ENCODE measurements around the gene SPO11. TPM values are rescaled to one million over a fixed set of nuclear protein-coding genes. Genes with fewer than 3 reads are reported as not detected.

SPO11 gene
- polyA plus RNA-seq, 1 donor from 2014 or later: not detected

DNA sequence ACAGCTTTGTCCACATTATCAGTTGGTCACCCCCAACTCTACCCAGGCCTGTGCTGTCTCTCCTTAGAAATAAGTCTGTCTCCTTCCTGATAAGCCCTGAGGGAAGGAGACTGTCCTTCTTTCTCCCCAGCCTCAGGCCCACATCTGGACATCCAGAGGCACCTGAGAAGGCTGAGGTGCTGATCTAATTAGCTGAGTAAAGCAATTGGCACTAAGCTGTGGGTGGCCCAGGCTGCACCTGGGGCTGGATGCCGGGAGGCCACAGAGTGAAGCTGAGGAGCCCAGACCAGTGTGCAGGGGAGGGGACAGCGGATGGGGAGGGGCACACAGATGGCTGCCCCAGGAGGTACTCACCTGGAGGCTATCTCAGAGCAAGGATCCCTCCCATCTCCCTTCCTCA lies 37.0 kb upstream of the SPO11 start:
- Histone ChIP-seq H3K79me2 (replicated peaks; ENCODE audit: insufficient read depth, low read length) (no peaks in the 10 kb centered on the region), H3K36me3 (ENCODE audit: insufficient read depth, low read length) (no peaks in the 10 kb centered on the region), H3K4me3 (ENCODE audit: low read length) (no peak overlapping the region), H3K27ac (ENCODE audit: low read length) (no peak overlapping the region), H3K27me3 (ENCODE audit: insufficient read depth, low read depth, low read length) (no peaks in the 10 kb centered on the region), H2AFZ (ENCODE audit: low read depth, low read length) (no peak overlapping the region), H4K20me1 (ENCODE audit: insufficient read depth) (no peaks in the 10 kb centered on the region), H3K9me2 (ENCODE audit: insufficient read depth, low read length) (no peaks in the 10 kb centered on the region), H3K9me3 (ENCODE audit: low read length) (no peaks in the 10 kb centered on the region), H3K9ac (ENCODE audit: low read length) (no peak overlapping the region), H3F3A (ENCODE audit: insufficient read depth, low read length, poor library complexity, severe bottlenecking) (no peaks in the 10 kb centered on the region), H3K4me2 (ENCODE audit: low read length) (no peak overlapping the region)
- TF ChIP-seq SMC3 (conservative IDR thresholded peaks at IDR 0.05; ENCODE audit: poor library complexity) (no peak), TAF1 (IDR thresholded peaks at IDR 0.05; ENCODE audit: low read depth) (no peak), POLR2AphosphoS5 (IDR thresholded peaks at IDR 0.05) (no peak), EZH2 (IDR thresholded peaks at IDR 0.05; ENCODE audit: borderline replicate concordance, insufficient read depth, low read length, poor library complexity, severe bottlenecking) (no peak), EP300 (conservative IDR thresholded peaks at IDR 0.05; ENCODE audit: poor library complexity, severe bottlenecking) (no peak), RAD21 (conservative IDR thresholded peaks at IDR 0.05) (no peak), MXI1 (conservative IDR thresholded peaks at IDR 0.05; ENCODE audit: poor library complexity, severe bottlenecking) (no peak)
- TF ChIP-seq, protein P1, sequence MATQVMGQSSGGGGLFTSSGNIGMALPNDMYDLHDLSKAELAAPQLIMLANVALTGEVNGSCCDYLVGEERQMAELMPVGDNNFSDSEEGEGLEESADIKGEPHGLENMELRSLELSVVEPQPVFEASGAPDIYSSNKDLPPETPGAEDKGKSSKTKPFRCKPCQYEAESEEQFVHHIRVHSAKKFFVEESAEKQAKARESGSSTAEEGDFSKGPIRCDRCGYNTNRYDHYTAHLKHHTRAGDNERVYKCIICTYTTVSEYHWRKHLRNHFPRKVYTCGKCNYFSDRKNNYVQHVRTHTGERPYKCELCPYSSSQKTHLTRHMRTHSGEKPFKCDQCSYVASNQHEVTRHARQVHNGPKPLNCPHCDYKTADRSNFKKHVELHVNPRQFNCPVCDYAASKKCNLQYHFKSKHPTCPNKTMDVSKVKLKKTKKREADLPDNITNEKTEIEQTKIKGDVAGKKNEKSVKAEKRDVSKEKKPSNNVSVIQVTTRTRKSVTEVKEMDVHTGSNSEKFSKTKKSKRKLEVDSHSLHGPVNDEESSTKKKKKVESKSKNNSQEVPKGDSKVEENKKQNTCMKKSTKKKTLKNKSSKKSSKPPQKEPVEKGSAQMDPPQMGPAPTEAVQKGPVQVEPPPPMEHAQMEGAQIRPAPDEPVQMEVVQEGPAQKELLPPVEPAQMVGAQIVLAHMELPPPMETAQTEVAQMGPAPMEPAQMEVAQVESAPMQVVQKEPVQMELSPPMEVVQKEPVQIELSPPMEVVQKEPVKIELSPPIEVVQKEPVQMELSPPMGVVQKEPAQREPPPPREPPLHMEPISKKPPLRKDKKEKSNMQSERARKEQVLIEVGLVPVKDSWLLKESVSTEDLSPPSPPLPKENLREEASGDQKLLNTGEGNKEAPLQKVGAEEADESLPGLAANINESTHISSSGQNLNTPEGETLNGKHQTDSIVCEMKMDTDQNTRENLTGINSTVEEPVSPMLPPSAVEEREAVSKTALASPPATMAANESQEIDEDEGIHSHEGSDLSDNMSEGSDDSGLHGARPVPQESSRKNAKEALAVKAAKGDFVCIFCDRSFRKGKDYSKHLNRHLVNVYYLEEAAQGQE (IDR thresholded peaks at IDR 0.05; ENCODE audit: borderline replicate concordance): no peak
- TF ChIP-seq, protein P2, sequence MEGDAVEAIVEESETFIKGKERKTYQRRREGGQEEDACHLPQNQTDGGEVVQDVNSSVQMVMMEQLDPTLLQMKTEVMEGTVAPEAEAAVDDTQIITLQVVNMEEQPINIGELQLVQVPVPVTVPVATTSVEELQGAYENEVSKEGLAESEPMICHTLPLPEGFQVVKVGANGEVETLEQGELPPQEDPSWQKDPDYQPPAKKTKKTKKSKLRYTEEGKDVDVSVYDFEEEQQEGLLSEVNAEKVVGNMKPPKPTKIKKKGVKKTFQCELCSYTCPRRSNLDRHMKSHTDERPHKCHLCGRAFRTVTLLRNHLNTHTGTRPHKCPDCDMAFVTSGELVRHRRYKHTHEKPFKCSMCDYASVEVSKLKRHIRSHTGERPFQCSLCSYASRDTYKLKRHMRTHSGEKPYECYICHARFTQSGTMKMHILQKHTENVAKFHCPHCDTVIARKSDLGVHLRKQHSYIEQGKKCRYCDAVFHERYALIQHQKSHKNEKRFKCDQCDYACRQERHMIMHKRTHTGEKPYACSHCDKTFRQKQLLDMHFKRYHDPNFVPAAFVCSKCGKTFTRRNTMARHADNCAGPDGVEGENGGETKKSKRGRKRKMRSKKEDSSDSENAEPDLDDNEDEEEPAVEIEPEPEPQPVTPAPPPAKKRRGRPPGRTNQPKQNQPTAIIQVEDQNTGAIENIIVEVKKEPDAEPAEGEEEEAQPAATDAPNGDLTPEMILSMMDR (IDR thresholded peaks at IDR 0.05; ENCODE audit: poor library complexity, severe bottlenecking): no peak

DNA sequence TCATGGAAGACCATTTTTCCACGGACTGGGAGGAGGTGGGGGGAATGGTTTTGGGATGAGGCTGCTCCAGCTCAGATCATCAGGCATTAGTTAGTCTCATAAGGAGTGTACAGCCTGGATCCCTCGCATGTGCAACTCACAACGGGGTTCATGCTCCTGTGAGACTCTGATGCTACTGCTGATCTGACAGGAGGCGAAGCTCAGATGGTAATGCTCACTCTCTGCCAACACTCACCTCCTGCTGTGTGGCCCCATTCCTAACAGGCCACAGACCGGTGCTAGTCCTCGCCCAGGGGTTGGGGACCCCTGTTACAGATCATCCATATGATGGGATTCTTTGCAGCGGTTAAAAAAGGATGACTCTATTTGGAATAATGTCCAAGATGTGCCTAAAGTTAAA lies 35.6 kb upstream of the SPO11 start:
- no peak overlapping the region for H3K4me3 ChIP-seq (ENCODE audit: low read length)
- H4K20me1 ChIP-seq (ENCODE audit: insufficient read depth): no peaks in the 10 kb centered on the region
- H3K9me3 ChIP-seq (ENCODE audit: low read length): no peaks in the 10 kb centered on the region
- H3F3A ChIP-seq (ENCODE audit: insufficient read depth, low read length, poor library complexity, severe bottlenecking): no peaks in the 10 kb centered on the region
- H2AFZ ChIP-seq (ENCODE audit: low read depth, low read length): no peak overlapping the region
- TF ChIP-seq POLR2AphosphoS5 (IDR thresholded peaks at IDR 0.05) (no peak), RAD21 (conservative IDR thresholded peaks at IDR 0.05) (no peak), EZH2 (IDR thresholded peaks at IDR 0.05; ENCODE audit: borderline replicate concordance, insufficient read depth, low read length, poor library complexity, severe bottlenecking) (no peak), MXI1 (conservative IDR thresholded peaks at IDR 0.05; ENCODE audit: poor library complexity, severe bottlenecking) (no peak), EP300 (conservative IDR thresholded peaks at IDR 0.05; ENCODE audit: poor library complexity, severe bottlenecking) (no peak), SMC3 (conservative IDR thresholded peaks at IDR 0.05; ENCODE audit: poor library complexity) (no peak), TAF1 (IDR thresholded peaks at IDR 0.05; ENCODE audit: low read depth) (no peak)
- TF ChIP-seq, protein P2 (IDR thresholded peaks at IDR 0.05; ENCODE audit: poor library complexity, severe bottlenecking): no peak
- TF ChIP-seq, protein P1 (IDR thresholded peaks at IDR 0.05; ENCODE audit: borderline replicate concordance): no peak
- H3K27ac ChIP-seq (ENCODE audit: low read length): no peak overlapping the region
- H3K36me3 ChIP-seq (ENCODE audit: insufficient read depth, low read length): no peaks in the 10 kb centered on the region
- no peak overlapping the region for H3K9ac ChIP-seq (ENCODE audit: low read length)
- no peaks in the 10 kb centered on the region for H3K79me2 ChIP-seq (replicated peaks; ENCODE audit: insufficient read depth, low read length)
- H3K27me3 ChIP-seq (ENCODE audit: insufficient read depth, low read depth, low read length): no peaks in the 10 kb centered on the region
- H3K9me2 ChIP-seq (ENCODE audit: insufficient read depth, low read length): no peaks in the 10 kb centered on the region
- H3K4me2 ChIP-seq (ENCODE audit: low read length): no peak overlapping the region
